Loucy (cell line): ENCODE data around the gene DHRSX.

Experiments used
- EZH2phosphoT487 ChIP-seq: fragments of 200-600 bp; IDR thresholded peaks from 2 replicates; pipeline ENCODE4 v1.6.1; 2018; ENCODE audit warnings: antibody characterized with exemption, mild to moderate bottlenecking, moderate library complexity, borderline replicate concordance
- TF ChIP-seq, protein P1 (sequence below): fragments of 200-600 bp; sonication (generic); conservative IDR thresholded peaks from 2 replicates; pipeline ENCODE4 v1.5.1; 2014; ENCODE audit warnings: mild to moderate bottlenecking, antibody characterized with exemption, low read length

DNA sequence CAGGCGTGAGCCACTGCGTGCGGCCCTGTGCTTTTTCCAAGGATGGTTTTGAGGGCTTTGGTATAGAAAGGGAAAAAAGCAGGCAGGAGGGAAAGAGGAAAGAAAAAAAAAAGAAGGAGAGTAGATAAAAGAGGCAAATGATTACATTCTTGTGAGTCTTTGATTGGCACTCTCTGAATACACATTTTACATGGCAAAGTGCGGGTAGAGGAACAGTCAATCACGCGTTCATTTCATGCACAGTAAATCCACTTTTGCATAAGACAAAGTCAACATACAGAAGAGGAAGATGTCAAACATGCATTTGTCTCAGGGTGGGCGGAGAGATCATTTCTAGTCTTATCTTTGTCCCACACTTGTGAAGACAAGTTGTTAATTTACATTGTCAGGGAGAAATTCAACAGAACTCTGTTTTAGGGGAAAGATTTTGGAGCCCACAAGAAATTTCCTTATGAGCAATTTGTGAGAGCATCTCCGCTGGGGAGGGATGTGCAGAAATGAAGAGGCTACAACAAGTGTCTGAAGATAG, 183.2 kb downstream of the DHRSX start:
- TF ChIP-seq, protein P1, sequence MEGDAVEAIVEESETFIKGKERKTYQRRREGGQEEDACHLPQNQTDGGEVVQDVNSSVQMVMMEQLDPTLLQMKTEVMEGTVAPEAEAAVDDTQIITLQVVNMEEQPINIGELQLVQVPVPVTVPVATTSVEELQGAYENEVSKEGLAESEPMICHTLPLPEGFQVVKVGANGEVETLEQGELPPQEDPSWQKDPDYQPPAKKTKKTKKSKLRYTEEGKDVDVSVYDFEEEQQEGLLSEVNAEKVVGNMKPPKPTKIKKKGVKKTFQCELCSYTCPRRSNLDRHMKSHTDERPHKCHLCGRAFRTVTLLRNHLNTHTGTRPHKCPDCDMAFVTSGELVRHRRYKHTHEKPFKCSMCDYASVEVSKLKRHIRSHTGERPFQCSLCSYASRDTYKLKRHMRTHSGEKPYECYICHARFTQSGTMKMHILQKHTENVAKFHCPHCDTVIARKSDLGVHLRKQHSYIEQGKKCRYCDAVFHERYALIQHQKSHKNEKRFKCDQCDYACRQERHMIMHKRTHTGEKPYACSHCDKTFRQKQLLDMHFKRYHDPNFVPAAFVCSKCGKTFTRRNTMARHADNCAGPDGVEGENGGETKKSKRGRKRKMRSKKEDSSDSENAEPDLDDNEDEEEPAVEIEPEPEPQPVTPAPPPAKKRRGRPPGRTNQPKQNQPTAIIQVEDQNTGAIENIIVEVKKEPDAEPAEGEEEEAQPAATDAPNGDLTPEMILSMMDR: no peak
- no peak for TF ChIP-seq EZH2phosphoT487
